Limb (tissue), 2 donors: Measurements from ENCODE around the gene ATM.
"Not testable (repeated sequence)": the region's sequence is repeated elsewhere in the genome, so short reads cannot be mapped to it uniquely, and the experiment has no call there.

ENCODE experiments used
- DNase-seq, 2 donors: peaks; one replicate each; pipeline ENCODE4 v3.0.0-alpha.2; 2016; ENCODE audit errors: extremely low spot score in 2 of 2

Gene ATM

GRCh38 chr11:108221911-108222573, 825 bp upstream of the ATM start:
- DNase-seq = no peak

- no peak for DNase-seq
Measured at GRCh38 chr11:108223348-108224149, 682 bp downstream of the ATM start.

- DNase-seq = no peak
Measured at GRCh38 chr11:108224366-108224765, 1.5 kb downstream of the ATM start.

- no peak for DNase-seq
Measured at GRCh38 chr11:108224911-108225786, 2.3 kb downstream of the ATM start.

- DNase-seq = no peak
Measured at GRCh38 chr11:108226036-108226435, 3.2 kb downstream of the ATM start.

- no peak for DNase-seq
Measured at GRCh38 chr11:108228251-108228650, 5.4 kb downstream of the ATM start.

GRCh38 chr11:108233277-108233945, 10.5 kb downstream of the ATM start:
- no peak for DNase-seq

GRCh38 chr11:108235192-108235591, 12.3 kb downstream of the ATM start:
- DNase-seq = no peak

- DNase-seq = no peak
Measured at GRCh38 chr11:108235633-108236032, 12.8 kb downstream of the ATM start.

- no peak for DNase-seq
Measured at GRCh38 chr11:108237058-108237481, 14.2 kb downstream of the ATM start.

GRCh38 chr11:108239076-108239475, 16.2 kb downstream of the ATM start:
- no peak for DNase-seq

GRCh38 chr11:108241330-108242037, 18.6 kb downstream of the ATM start:
- DNase-seq = no peak

GRCh38 chr11:108242422-108242821, 19.6 kb downstream of the ATM start:
- DNase-seq = no peak

GRCh38 chr11:108246308-108246707, 23.4 kb downstream of the ATM start:
- DNase-seq = no peak

- DNase-seq = no peak
Measured at GRCh38 chr11:108246885-108247284, 24.0 kb downstream of the ATM start.

GRCh38 chr11:108253176-108253575, 30.3 kb downstream of the ATM start:
- no peak for DNase-seq

- no peak for DNase-seq
Measured at GRCh38 chr11:108269583-108269982, 46.7 kb downstream of the ATM start.

- DNase-seq = not testable (repeated sequence)
Measured at GRCh38 chr11:108276985-108277616, 54.2 kb downstream of the ATM start.

- DNase-seq = no peak
Measured at GRCh38 chr11:108278546-108278945, 55.7 kb downstream of the ATM start.

- no peak for DNase-seq
Measured at GRCh38 chr11:108278954-108279353, 56.1 kb downstream of the ATM start.
